Subcutaneous abdominal adipose tissue (tissue), 5 donors: ENCODE results near the gene SHKBP1.
A peak's percentile ranks its signal among the peaks of the same experiment; 100 is the strongest.

Source experiments
- H3K27ac ChIP-seq: one replicate; pipeline ENCODE4 v1.7.0; 2013; ENCODE audit warnings: low read depth, mild to moderate bottlenecking, inconsistent platforms, low read length, moderate library complexity
- H3K27me3 ChIP-seq, 5 donors: one replicate each; pipeline ENCODE4 v1.7.0; 2013; ENCODE audit warnings: low read length in 5 of 5, inconsistent platforms in 1 of 5; ENCODE audit not compliant: control insufficient read depth in 5 of 5, insufficient read depth in 4 of 5
- H3K36me3 ChIP-seq, 5 donors: one replicate each; pipeline ENCODE4 v1.7.0; 2013; ENCODE audit warnings: low read length in 5 of 5; ENCODE audit not compliant: control insufficient read depth in 5 of 5, insufficient read depth in 5 of 5
- H3K4me1 ChIP-seq, 5 donors: one replicate each; pipeline ENCODE4 v1.7.0; 2013; ENCODE audit warnings: low read length in 5 of 5, mild to moderate bottlenecking in 3 of 5, moderate library complexity in 1 of 5; ENCODE audit not compliant: control insufficient read depth in 5 of 5, insufficient read depth in 5 of 5
- H3K4me3 ChIP-seq, 5 donors: one replicate each; pipeline ENCODE4 v1.7.0; 2013; ENCODE audit warnings: low read length in 5 of 5, low read depth in 1 of 5
- H3K9ac ChIP-seq, 5 donors: one replicate each; pipeline ENCODE4 v1.7.0; 2013; ENCODE audit warnings: low read length in 5 of 5, mild to moderate bottlenecking in 4 of 5, moderate library complexity in 3 of 5
- H3K9me3 ChIP-seq, 5 donors: one replicate each; pipeline ENCODE4 v1.7.0; 2013; ENCODE audit warnings: low read length in 5 of 5; ENCODE audit not compliant: control insufficient read depth in 5 of 5
- donor health status: healthy.
- donor health status: healthy.
- donor health status: healthy.
- donor health status: healthy.
- donor health status: healthy.

The SHKBP1 gene

DNA sequence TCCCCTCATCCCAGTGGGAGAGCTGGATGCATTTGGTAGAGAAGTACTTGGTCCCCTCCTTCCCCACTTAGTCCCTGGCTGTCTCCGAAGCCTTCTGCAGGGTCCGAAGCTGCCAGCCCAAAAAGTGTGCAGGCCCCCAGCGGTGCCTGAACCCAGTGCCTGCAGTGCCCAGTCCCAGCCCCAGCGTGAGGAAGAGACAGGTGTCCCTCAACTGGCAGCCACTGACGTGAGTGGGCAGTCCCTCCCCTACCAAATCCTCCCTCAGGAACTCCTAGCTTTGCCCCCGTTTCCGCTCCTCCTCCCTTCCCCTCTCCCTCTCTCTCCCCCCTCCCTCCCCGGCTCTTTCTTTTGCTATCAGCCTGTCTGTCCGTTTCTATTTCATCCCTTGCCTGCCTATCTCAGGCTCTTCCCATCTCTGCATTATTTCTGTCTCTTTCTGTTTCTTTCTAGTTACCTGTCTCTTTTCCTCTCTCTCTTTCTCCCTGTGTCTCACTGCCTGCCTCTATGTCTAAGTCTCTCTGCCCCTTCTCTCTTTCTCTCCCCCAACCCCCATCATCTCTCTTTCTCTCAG lies 22.7 kb downstream of the SHKBP1 start:
- Histone ChIP-seq H3K36me3 (no peaks in the 10 kb centered on the region), H3K27me3 (peaks cover 3 to 45% (median 35%) of the 10 kb centered on the region in 5 donors), H3K4me1 (peaks cover 10 to 73% (median 59%) of the 10 kb centered on the region in 5 donors), H3K9me3 (no peaks in the 10 kb centered on the region), H3K27ac (no peak overlapping the region), H3K4me3 (no peak overlapping the region), H3K9ac (no peak overlapping the region)

DNA sequence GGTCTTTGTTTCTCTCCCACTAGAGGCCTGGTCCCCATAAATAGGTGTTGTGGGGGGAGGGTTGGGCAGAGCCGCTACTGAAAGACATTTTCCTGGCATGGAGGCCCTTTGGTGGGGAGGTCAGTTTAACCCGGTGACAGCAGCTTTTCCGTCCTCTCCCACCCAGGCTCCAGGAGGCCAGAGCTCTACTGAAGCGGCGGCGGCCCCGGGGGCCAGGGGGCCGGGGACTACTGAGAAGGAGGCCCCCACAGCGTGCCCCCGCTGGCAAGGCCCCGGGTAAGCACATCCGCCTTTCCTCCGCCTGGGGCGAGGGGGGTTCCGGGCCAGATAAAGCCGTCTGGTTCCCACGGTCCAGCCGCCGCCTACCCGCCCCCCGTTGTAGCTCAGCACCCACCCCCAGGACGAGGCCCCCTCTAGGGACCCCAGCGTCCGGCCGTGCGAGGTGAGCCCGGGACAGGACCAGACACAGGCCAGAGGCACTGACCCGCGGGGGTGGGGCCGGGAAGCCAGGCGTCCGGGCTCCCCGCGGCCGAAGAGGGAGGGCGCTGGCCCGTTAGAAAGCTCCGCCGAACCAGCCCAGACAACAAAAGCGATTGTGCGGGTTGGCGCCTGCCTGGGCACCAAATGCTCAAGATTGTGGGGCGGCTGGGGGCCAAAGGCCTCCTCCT lies 23.4 kb downstream of the SHKBP1 start:
- Histone ChIP-seq H3K9me3 (no peaks in the 10 kb centered on the region), H3K4me1 (peaks cover 12 to 79% (median 66%) of the 10 kb centered on the region in 5 donors), H3K36me3 (no peaks in the 10 kb centered on the region), H3K4me3 (peak overlapping the region in 2 of 5 donors; percentile 16 to 18), H3K27me3 (peaks cover 3 to 42% (median 33%) of the 10 kb centered on the region in 5 donors), H3K27ac (no peak overlapping the region), H3K9ac (peak overlapping the region in 1 of 5 donors; percentile 10)

DNA sequence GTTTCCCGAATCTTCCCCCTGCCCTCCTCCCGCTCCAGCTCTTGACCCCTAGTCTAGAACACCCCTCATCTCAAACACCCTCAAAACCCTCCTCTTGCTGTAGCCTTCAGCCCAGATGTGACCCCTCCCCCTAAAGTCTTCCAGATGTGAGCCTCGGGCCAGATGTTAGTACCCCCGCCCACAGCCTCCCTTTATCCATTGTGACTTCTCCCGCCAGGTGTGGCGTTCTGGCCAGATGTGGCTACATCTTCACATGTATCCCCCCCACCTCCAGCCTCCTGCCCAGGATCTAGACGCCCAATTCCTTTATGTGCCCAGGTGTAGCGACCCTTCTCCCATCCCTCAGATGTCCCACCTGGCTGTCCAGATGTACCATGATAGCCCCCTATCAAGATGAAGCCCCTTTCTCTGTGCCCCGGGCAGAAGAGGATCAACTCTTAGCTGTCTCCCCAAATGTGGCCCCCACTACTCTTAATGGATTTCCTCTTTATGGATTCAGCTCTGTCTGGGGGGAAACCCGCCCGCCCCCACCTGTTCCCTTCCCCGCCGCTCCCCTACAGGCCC lies 24.0 kb downstream of the SHKBP1 start:
- Histone ChIP-seq H3K4me1 (peaks cover 12 to 85% (median 72%) of the 10 kb centered on the region in 5 donors), H3K9ac (peak overlapping the region in 1 of 5 donors; percentile 10), H3K36me3 (no peaks in the 10 kb centered on the region), H3K27me3 (peaks cover 3 to 42% (median 28%) of the 10 kb centered on the region in 5 donors), H3K4me3 (peak overlapping the region in 3 of 5 donors; percentile 16 to 31 (median 18)), H3K9me3 (no peaks in the 10 kb centered on the region), H3K27ac (no peak overlapping the region)

DNA sequence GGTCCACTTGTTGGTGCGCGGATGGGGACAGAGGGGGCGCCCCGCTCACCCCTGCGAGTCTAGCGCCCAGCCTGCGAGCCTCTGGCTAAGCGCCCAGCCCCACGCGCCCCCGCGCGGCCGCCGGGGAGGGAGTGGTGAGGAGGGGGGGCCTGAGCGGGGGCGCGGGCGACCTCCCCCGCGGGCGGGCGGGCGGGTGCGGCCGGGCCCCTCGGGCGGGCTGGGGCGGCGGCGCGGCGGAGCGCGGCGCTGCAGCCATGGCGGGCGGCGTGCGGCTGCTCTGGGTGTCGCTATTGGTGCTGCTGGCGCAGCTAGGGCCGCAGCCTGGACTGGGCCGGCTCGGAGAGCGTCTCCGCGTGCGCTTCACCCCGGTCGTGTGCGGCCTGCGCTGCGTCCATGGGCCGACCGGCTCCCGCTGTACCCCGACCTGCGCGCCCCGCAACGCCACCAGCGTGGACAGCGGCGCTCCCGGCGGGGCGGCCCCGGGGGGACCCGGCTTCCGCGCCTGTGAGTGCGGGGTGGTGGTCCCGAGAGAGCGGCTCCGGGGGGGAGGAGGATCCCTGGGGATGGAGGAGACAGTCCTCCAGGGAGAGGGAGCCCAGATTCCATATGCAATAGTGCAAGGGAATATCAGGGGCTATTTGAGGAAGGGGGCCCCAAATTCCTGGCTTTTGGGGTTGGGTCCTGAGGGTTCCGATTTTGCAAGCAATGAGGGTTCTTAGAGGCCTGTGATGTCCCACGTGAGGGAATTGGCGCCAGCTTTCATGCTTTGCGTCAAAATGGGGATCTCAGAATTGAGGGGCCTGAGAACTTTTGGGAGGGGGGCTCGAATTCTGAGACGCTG lies 24.7 kb downstream of the SHKBP1 start, which contains the start of gene LTBP4:
Gene LTBP4 (plus strand): TSS at position 236 of the 841 bp plus-strand sequence. CDS start 19 bp downstream, at position 255.
- no peaks in the 10 kb centered on the region for H3K9me3 ChIP-seq
- peaks cover 3 to 40% (median 25%) of the 10 kb centered on the region in 5 donors for H3K27me3 ChIP-seq
- peak within 1 kb of the TSS; percentile 62 to 69 (median 67) for H3K4me3 ChIP-seq
- H3K4me1 ChIP-seq: peaks cover 14 to 90% (median 77%) of the 10 kb centered on the region in 5 donors
- no peaks in the 10 kb centered on the region for H3K36me3 ChIP-seq
- peak within 1 kb of the TSS; percentile 74 for H3K27ac ChIP-seq
- H3K9ac ChIP-seq: peak within 1 kb of the TSS in 4 of 5 donors; percentile 37 to 62 (median 48)

DNA sequence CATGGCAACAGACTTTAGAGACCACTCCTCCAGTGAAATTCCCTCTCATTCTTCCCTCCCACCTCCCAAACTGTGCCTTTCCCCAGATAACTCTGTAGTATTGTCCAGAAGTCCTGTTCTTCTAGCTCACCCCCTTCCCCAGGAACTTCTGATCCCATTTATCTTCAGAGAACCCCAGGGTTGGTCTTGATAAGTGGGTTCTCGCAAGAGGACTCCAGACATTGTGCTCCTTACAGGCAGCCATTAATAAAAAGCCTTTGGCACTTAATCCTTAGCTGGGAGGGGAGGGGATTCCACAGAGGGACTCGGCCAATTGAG lies 26.4 kb downstream of the SHKBP1 start:
- Histone ChIP-seq H3K4me1 (peaks cover 14 to 88% (median 78%) of the 10 kb centered on the region in 5 donors), H3K4me3 (peak overlapping the region; percentile 56 to 69 (median 67)), H3K9ac (peak overlapping the region; percentile 23 to 89 (median 55)), H3K9me3 (no peaks in the 10 kb centered on the region), H3K27ac (peak overlapping the region; percentile 74), H3K27me3 (peaks cover 0 to 29% (median 18%) of the 10 kb centered on the region in 5 donors), H3K36me3 (no peaks in the 10 kb centered on the region)

DNA sequence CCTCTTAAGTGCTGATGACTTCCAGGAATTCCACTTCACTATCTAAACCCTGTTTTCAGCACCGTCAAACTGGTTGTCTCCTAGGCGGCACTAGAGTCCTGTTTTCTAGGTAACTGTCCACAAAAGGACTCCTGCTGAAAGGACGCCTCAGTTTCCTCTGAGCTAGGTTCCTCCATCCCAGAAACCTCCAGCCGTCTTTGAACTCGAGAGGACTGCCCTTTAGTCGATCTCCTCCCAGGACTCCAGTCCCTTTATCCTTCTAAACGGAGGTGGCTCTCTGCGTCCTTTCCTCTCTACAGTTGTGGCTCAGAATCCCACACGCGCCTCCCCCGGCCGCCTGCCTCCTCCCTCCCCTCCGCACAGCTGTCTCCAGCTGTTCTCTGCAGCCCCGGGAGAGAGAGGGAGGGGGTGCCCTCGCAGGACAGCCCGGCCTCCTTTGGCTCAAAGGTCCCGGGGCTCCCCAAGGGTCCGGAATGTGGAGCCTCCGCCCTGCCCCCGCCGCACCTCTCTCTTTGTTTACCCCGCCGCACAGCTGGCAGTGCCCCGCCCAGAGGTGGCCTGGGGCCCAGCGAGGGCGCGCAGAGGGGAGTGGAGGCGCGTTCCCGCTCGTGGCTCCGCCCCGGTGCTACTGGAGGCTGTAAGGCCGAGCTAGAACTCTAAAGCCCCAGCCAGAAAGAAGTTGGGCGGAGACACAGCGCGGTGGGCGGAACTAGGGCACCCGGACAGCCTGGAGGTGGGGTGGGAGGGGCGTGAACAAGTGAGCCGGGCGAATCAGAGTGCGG lies 26.9 kb downstream of the SHKBP1 start:
- Histone ChIP-seq H3K27ac (peak overlapping the region; percentile 74), H3K4me3 (peak overlapping the region; percentile 41 to 72 (median 62)), H3K9ac (peak overlapping the region; percentile 23 to 89 (median 48)), H3K4me1 (peaks cover 14 to 84% (median 75%) of the 10 kb centered on the region in 5 donors), H3K36me3 (no peaks in the 10 kb centered on the region), H3K27me3 (peaks cover 0 to 25% (median 16%) of the 10 kb centered on the region in 5 donors), H3K9me3 (no peaks in the 10 kb centered on the region)

DNA sequence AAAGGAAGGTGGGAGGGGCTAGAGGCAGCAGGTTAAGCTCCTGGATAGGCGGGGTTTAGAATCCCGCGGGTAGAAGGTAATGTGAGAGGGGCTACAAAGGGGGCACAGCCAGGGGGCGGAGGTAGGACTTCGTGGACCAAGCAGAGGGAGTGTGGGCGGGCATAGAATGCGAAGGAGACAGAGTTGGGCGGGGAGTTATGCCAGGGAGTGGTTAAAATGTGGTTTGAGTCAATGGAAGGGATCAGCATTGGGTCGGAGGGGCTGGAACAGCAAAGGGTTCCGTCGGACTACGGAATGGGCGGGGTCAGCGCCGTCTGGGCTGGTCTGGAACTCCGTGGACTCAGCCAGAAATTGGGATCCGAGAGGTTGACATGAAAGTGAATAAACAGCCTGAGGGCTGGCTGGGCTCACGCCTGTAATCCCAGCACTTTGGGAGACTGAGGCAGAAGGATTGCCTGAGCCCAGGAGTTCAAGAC lies 27.5 kb downstream of the SHKBP1 start:
- H3K27me3 ChIP-seq: peaks cover 0 to 20% (median 13%) of the 10 kb centered on the region in 5 donors
- peak overlapping the region in 2 of 5 donors; percentile 14 to 48 for H3K9ac ChIP-seq
- H3K9me3 ChIP-seq: no peaks in the 10 kb centered on the region

DNA sequence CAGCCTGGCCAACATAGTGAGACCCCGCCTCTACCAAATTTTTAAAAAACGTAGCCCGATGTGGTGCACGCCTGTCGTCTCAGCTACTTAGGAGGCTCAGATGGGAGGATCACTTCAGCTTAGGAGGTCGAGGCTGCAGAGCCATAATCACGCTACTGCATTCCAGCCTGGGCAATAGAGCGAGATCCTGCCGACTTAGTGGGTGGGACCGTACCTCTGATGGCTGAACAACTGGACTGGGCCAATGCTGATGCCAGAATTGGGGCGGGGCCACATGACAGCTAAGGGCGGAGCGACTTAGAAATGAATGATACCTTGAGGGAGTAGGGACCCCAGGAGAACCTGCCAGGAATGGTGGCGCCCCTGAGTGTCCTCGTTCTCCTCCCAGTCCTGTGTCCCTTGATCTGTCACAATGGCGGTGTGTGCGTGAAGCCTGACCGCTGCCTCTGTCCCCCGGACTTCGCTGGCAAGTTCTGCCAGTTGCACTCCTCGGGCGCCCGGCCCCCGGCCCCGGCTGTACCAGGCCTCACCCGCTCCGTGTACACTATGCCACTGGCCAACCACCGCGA lies 28.1 kb downstream of the SHKBP1 start:
- Histone ChIP-seq H3K27ac (no peak overlapping the region), H3K27me3 (peaks cover 0 to 15% (median 11%) of the 10 kb centered on the region in 5 donors), H3K36me3 (no peaks in the 10 kb centered on the region), H3K4me3 (peak overlapping the region in 4 of 5 donors; percentile 55 to 68 (median 64)), H3K9me3 (no peaks in the 10 kb centered on the region), H3K4me1 (peaks cover 14 to 82% (median 75%) of the 10 kb centered on the region in 5 donors), H3K9ac (peak overlapping the region in 2 of 5 donors; percentile 59 to 60)

More for the DNA sequence above, 27.5 kb downstream of the SHKBP1 start:
- no peak overlapping the region for H3K27ac ChIP-seq
- H3K4me3 ChIP-seq: peak overlapping the region; percentile 41 to 72 (median 62)
- H3K36me3 ChIP-seq: no peaks in the 10 kb centered on the region
- peaks cover 14 to 82% (median 75%) of the 10 kb centered on the region in 5 donors for H3K4me1 ChIP-seq
